ENCODE measurements around the gene UBC. TPM values are rescaled to one million over a fixed set of nuclear protein-coding genes. Genes with fewer than 3 reads are reported as not detected.

Gene UBC
- total and polyA plus RNA-seq, 9 of the 15 experiments (the other 6 are each of a cell fraction or from before 2014, with no cell fraction given) = 533 to 1,153 (median 813) TPM

DNA sequence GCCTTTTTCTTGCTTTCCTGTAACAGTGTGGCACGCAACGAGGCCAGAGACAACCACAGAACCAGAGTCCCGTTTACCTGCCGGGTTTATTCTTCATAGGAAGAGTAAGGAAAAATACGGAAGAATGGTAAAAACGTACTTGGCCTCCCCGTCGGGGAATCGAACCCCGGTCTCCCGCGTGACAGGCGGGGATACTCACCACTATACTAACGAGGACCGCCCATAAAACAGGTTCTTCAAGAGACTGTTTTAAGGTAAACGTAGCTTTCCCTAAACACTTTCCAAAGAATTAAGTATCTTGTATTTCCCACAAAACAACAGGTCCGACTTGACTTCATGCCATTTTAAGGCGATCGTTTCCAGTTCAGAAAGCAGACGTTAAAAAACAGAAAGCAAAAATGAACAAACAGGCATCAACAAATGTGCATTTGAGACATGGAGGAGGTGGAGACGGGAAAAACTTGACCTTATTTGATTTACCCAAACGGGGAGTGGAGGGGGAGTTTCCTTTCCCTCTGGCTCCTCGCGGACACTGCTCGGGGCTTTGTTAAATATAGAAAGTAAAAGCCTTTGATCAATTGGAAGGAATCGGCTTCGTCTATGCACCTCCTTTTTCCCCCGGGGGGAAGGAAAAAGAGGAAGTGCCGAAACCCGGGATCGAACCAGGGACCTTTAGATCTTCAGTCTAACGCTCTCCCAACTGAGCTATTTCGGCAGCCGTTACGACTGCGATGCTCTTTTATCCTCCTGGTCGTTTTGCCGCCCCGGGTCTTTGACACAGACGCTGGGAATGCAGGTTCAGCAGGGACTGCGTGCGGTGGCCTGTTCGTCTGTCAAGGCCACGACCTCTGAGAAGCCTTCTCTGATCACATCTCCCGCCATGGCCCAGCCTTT lies 13.0 kb upstream of the UBC start (continued):
- TF ChIP-seq CCAR2 (IDR thresholded peaks at IDR 0.05; ENCODE audit: low read depth, low read length) (no peak), KLF13 (tag; IDR thresholded peaks at IDR 0.05; ENCODE audit: borderline replicate concordance, low read depth) (peak; percentile 64; the same call in 1 of the 2 replicates), CUX1 (CRISPR knock-in tag; IDR thresholded peaks at IDR 0.05) (no peak), TRIM25 (IDR thresholded peaks at IDR 0.05; ENCODE audit: borderline replicate concordance) (no peak)
- TF ChIP-seq, protein P1, sequence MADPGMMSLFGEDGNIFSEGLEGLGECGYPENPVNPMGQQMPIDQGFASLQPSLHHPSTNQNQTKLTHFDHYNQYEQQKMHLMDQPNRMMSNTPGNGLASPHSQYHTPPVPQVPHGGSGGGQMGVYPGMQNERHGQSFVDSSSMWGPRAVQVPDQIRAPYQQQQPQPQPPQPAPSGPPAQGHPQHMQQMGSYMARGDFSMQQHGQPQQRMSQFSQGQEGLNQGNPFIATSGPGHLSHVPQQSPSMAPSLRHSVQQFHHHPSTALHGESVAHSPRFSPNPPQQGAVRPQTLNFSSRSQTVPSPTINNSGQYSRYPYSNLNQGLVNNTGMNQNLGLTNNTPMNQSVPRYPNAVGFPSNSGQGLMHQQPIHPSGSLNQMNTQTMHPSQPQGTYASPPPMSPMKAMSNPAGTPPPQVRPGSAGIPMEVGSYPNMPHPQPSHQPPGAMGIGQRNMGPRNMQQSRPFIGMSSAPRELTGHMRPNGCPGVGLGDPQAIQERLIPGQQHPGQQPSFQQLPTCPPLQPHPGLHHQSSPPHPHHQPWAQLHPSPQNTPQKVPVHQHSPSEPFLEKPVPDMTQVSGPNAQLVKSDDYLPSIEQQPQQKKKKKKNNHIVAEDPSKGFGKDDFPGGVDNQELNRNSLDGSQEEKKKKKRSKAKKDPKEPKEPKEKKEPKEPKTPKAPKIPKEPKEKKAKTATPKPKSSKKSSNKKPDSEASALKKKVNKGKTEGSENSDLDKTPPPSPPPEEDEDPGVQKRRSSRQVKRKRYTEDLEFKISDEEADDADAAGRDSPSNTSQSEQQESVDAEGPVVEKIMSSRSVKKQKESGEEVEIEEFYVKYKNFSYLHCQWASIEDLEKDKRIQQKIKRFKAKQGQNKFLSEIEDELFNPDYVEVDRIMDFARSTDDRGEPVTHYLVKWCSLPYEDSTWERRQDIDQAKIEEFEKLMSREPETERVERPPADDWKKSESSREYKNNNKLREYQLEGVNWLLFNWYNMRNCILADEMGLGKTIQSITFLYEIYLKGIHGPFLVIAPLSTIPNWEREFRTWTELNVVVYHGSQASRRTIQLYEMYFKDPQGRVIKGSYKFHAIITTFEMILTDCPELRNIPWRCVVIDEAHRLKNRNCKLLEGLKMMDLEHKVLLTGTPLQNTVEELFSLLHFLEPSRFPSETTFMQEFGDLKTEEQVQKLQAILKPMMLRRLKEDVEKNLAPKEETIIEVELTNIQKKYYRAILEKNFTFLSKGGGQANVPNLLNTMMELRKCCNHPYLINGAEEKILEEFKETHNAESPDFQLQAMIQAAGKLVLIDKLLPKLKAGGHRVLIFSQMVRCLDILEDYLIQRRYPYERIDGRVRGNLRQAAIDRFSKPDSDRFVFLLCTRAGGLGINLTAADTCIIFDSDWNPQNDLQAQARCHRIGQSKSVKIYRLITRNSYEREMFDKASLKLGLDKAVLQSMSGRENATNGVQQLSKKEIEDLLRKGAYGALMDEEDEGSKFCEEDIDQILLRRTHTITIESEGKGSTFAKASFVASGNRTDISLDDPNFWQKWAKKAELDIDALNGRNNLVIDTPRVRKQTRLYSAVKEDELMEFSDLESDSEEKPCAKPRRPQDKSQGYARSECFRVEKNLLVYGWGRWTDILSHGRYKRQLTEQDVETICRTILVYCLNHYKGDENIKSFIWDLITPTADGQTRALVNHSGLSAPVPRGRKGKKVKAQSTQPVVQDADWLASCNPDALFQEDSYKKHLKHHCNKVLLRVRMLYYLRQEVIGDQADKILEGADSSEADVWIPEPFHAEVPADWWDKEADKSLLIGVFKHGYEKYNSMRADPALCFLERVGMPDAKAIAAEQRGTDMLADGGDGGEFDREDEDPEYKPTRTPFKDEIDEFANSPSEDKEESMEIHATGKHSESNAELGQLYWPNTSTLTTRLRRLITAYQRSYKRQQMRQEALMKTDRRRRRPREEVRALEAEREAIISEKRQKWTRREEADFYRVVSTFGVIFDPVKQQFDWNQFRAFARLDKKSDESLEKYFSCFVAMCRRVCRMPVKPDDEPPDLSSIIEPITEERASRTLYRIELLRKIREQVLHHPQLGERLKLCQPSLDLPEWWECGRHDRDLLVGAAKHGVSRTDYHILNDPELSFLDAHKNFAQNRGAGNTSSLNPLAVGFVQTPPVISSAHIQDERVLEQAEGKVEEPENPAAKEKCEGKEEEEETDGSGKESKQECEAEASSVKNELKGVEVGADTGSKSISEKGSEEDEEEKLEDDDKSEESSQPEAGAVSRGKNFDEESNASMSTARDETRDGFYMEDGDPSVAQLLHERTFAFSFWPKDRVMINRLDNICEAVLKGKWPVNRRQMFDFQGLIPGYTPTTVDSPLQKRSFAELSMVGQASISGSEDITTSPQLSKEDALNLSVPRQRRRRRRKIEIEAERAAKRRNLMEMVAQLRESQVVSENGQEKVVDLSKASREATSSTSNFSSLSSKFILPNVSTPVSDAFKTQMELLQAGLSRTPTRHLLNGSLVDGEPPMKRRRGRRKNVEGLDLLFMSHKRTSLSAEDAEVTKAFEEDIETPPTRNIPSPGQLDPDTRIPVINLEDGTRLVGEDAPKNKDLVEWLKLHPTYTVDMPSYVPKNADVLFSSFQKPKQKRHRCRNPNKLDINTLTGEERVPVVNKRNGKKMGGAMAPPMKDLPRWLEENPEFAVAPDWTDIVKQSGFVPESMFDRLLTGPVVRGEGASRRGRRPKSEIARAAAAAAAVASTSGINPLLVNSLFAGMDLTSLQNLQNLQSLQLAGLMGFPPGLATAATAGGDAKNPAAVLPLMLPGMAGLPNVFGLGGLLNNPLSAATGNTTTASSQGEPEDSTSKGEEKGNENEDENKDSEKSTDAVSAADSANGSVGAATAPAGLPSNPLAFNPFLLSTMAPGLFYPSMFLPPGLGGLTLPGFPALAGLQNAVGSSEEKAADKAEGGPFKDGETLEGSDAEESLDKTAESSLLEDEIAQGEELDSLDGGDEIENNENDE (IDR thresholded peaks at IDR 0.05; ENCODE audit: low read depth, low read length) = no peak

Measured in K562 (cell line).